ENCODE measurements around the gene LOXHD1. TPM values are rescaled to one million over a fixed set of nuclear protein-coding genes. Genes with fewer than 3 reads are reported as not detected.

The LOXHD1 gene
- total RNA-seq, 2 donors from 2014 or later = 0.11 TPM; not detected in 1

GRCh38 chr18:46566111-46566510, 90.9 kb downstream of the LOXHD1 start:
- H3K9me3 ChIP-seq = no peaks in the 10 kb centered on the region
- no peaks in the 10 kb centered on the region for H3K4me1 ChIP-seq
- TF ChIP-seq CTCF (IDR thresholded peaks at IDR 0.05) = no peak
- no peaks in the 10 kb centered on the region for H3K36me3 ChIP-seq
- H3K27me3 ChIP-seq = no peaks in the 10 kb centered on the region
- no peak for DNase-seq (ENCODE audit: low spot score)
- H3K27ac ChIP-seq = no peak overlapping the region
- H3K4me3 ChIP-seq = no peak overlapping the region

GRCh38 chr18:46565256-46565655, 91.8 kb downstream of the LOXHD1 start:
- no peak for DNase-seq (ENCODE audit: low spot score)
- H3K9me3 ChIP-seq = no peaks in the 10 kb centered on the region
- no peaks in the 10 kb centered on the region for H3K36me3 ChIP-seq
- H3K4me1 ChIP-seq = no peaks in the 10 kb centered on the region
- H3K27ac ChIP-seq = no peak overlapping the region
- no peak for TF ChIP-seq CTCF (IDR thresholded peaks at IDR 0.05)
- H3K4me3 ChIP-seq = no peak overlapping the region
- H3K27me3 ChIP-seq = no peaks in the 10 kb centered on the region

- Histone ChIP-seq H3K4me3 (no peak overlapping the region), H3K9me3 (no peaks in the 10 kb centered on the region), H3K4me1 (no peaks in the 10 kb centered on the region), H3K27me3 (no peaks in the 10 kb centered on the region), H3K27ac (no peak overlapping the region), H3K36me3 (no peaks in the 10 kb centered on the region)
- TF ChIP-seq CTCF (IDR thresholded peaks at IDR 0.05) = no peak
- DNase-seq (ENCODE audit: low spot score) = no peak
Measured at GRCh38 chr18:46563317-46563716, 93.7 kb downstream of the LOXHD1 start.

GRCh38 chr18:46562674-46563192, 94.3 kb downstream of the LOXHD1 start:
- Histone ChIP-seq H3K27ac (no peak overlapping the region), H3K9me3 (no peaks in the 10 kb centered on the region), H3K36me3 (no peaks in the 10 kb centered on the region), H3K27me3 (no peaks in the 10 kb centered on the region), H3K4me1 (no peaks in the 10 kb centered on the region), H3K4me3 (no peak overlapping the region)
- no peak for DNase-seq (ENCODE audit: low spot score)
- no peak for TF ChIP-seq CTCF (IDR thresholded peaks at IDR 0.05)

- Histone ChIP-seq H3K4me1 (no peaks in the 10 kb centered on the region), H3K9me3 (no peaks in the 10 kb centered on the region), H3K36me3 (no peaks in the 10 kb centered on the region), H3K27ac (no peak overlapping the region), H3K27me3 (no peaks in the 10 kb centered on the region), H3K4me3 (no peak overlapping the region)
- DNase-seq (ENCODE audit: low spot score) = peak; percentile 23
- no peak for TF ChIP-seq CTCF (IDR thresholded peaks at IDR 0.05)
Measured at GRCh38 chr18:46560671-46561045, 96.4 kb downstream of the LOXHD1 start.

- Histone ChIP-seq H3K27ac (no peak overlapping the region), H3K9me3 (no peaks in the 10 kb centered on the region), H3K4me3 (no peak overlapping the region), H3K27me3 (no peaks in the 10 kb centered on the region), H3K4me1 (no peaks in the 10 kb centered on the region), H3K36me3 (no peaks in the 10 kb centered on the region)
- DNase-seq (ENCODE audit: low spot score) = peak; percentile 32
- no peak for TF ChIP-seq CTCF (IDR thresholded peaks at IDR 0.05)
Measured at GRCh38 chr18:46559946-46560670, 96.9 kb downstream of the LOXHD1 start.
